ENCODE measurements around the gene DET1. TPM values are rescaled to one million over a fixed set of nuclear protein-coding genes. Genes with fewer than 3 reads are reported as not detected.

Gene DET1
- 2.7 TPM in 2 replicates for total RNA-seq

DNA sequence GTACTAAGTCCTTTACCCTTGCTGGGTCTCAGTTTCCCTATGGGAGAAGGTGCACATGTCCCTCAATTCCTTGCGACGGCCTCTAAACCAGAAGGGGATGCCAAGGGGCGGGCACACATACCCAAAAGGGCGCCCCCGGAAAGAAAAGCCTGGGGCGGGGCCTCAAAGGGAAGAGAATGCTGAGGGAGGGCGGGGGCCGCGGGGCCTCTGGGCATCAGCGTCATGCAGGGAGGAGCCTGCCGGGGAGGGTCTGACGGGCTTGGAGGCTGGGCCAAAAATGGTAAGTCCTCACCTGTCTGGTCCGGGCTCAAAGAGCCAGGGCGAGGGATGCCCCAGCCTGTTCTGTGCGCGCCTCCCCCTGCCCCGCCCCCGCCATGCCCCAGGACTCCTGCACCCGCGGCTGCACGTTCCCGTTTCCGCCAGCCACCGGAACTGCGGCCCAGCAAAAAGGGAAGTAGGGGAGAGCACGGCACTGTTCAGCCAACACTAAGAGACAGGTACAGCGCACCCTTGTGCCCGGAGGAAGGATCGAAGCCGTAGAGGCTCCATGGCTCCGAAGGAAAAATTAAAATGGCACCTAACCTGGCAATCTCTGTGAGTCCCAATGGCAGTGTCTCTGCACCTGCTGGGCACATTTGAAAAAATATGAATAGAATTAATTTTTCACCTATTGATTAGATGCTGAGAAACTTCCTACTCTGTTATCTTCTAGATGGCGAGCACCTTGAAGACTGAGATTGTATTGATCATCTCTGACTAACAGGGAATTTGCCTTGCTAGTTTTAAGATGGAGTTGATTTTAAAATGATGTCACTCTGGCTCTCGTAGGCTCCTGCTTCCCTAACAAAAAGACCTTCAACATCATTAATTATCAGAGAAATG is at the start of gene DET1:
Gene DET1 (minus strand): TSS at position 434 of the 882 bp plus-strand sequence. CDS start 14,976 bp downstream, outside the sequence.

DNA sequence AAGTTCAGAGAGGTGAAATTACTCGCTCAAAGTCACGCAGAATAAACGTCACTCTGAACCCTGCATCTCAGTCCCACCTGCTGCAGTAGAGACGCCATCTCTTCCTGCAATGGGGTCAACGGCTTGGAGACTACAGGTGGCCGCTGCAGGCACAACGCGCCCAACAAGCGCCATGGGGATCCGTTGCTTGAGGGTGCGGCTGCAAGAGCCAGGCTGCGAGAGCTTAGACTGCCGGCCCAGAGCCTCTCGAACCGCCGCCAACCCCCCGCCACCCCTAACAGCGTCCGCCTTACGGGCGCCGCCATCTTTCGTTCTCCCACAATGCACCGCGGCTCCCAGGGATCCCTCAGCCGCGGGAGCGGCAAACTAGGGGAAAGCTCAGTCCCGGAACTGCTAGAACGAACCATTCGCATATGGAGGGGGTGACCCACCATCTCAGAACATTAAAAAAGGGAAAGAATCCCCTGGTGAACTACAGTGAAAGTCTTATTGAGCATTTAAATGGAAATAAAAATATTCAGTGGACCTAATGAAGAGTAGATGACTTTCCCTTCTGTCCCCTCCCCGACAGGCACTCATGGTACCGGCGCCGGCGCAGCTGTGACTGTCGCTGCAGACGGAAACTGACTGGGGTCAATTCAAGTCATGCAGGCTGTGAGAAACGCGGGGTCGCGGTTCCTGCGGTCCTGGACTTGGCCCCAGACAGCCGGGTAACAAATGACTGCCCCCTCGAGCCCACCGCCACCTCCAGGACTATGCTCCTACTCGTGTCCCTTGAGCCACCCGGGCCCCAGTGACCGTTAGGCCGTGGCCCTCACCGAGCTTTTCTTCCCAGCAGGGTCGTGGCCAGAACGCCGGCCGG is 79.2 kb downstream of the DET1 start, which contains the start of the genes MRPL46 and MRPS11:
Gene MRPL46 (minus strand): TSS at position 316 of the 862 bp plus-strand sequence. CDS start 11 bp downstream, at position 305.
Gene MRPS11 (plus strand): TSS at position 636 of the 862 bp plus-strand sequence. CDS start 10 bp downstream, at position 646.

Other genes starting within 250 kb of the DET1 start
- gene MRPL46, start 79.3 kb downstream of the DET1 start, total RNA-seq = 12.6 and 16.4 TPM in 2 replicates
- 45.9 and 62.5 TPM in 2 replicates for gene MRPS11, start 79.0 kb downstream of the DET1 start, total RNA-seq
- gene AEN, start 74.7 kb upstream of the DET1 start, total RNA-seq = 73.9 and 80.6 TPM in 2 replicates
- gene ISG20, start 92.3 kb upstream of the DET1 start, total RNA-seq = 18.7 and 22.4 TPM in 2 replicates

Data from endothelial cell of coronary artery (primary cell).